ENCODE data around the gene CHST3. TPM values are rescaled to one million over a fixed set of nuclear protein-coding genes. Genes with fewer than 3 reads are reported as not detected.

The CHST3 gene
- total RNA-seq, 4 donors from 2014 or later: 15.7 to 33.0 (median 20.6) TPM

- 88 to 90% methylated on average over 5 of the region's 5 CpGs for WGBS, 2 donors
- intact Hi-C loops (cut with DNase I; ENCODE audit: low total_unique reads): loop anchor here (5.0 to 10.0 kb wide), 4 partner anchors 98 to 292 kb away; no protein-coding TSS in a partner anchor
- no peak for DNase-seq (ENCODE audit: low spot score in 2 of 2)
- H3K4me3 ChIP-seq (ENCODE audit: low read depth, poor library complexity, severe bottlenecking): no peak overlapping the region
- TF ChIP-seq POLR2A (IDR thresholded peaks at IDR 0.05): no peak
- no peak for TF ChIP-seq CTCF (IDR thresholded peaks at IDR 0.05)
Measured at GRCh38 chr10:72049969-72050781, 86.0 kb downstream of the CHST3 start.

- intact Hi-C loops (cut with DNase I; ENCODE audit: low total_unique reads): loop anchor here (5.0 to 10.0 kb wide), 3 partner anchors 99 to 291 kb away; no protein-coding TSS in a partner anchor
- WGBS, 2 donors: 96 to 97% methylated on average over 3 of the region's 3 CpGs
Measured at GRCh38 chr10:72050873-72051272, 86.7 kb downstream of the CHST3 start.

GRCh38 chr10:72053690-72054089, 89.5 kb downstream of the CHST3 start:
- no peak for DNase-seq (ENCODE audit: low spot score in 2 of 2)
- intact Hi-C loops (cut with DNase I; ENCODE audit: low total_unique reads): loop anchor here (5.0 to 10.0 kb wide), 3 partner anchors 101 to 289 kb away; no protein-coding TSS in a partner anchor
- no peak overlapping the region for H3K4me3 ChIP-seq (ENCODE audit: low read depth, poor library complexity, severe bottlenecking)
- TF ChIP-seq POLR2A (IDR thresholded peaks at IDR 0.05) (no peak), CTCF (IDR thresholded peaks at IDR 0.05) (no peak)
- 88 to 93% methylated on average over 7 of the region's 7 CpGs for WGBS, 2 donors

More at GRCh38 chr10:72050873-72051272, 86.7 kb downstream of the CHST3 start:
- no peak overlapping the region for H3K4me3 ChIP-seq (ENCODE audit: low read depth, poor library complexity, severe bottlenecking)
- no peak for TF ChIP-seq POLR2A (IDR thresholded peaks at IDR 0.05)
- no peak for TF ChIP-seq CTCF (IDR thresholded peaks at IDR 0.05)
- no peak for DNase-seq (ENCODE audit: low spot score in 2 of 2)

- intact Hi-C loops (cut with DNase I; ENCODE audit: low total_unique reads): loop anchor here (10.0 kb wide), 1 partner anchor 151 kb away; no protein-coding TSS in a partner anchor
- DNase-seq (ENCODE audit: low spot score in 2 of 2): no peak
- WGBS, 2 donors: 89 to 92% methylated on average over 5 of the region's 5 CpGs
- H3K4me3 ChIP-seq (ENCODE audit: low read depth, poor library complexity, severe bottlenecking): no peak overlapping the region
- TF ChIP-seq POLR2A (IDR thresholded peaks at IDR 0.05) (no peak), CTCF (IDR thresholded peaks at IDR 0.05) (no peak)
Measured at GRCh38 chr10:72056113-72056512, 91.9 kb downstream of the CHST3 start.

- no peak overlapping the region for H3K4me3 ChIP-seq (ENCODE audit: low read depth, poor library complexity, severe bottlenecking)
- TF ChIP-seq POLR2A (IDR thresholded peaks at IDR 0.05) (no peak), CTCF (IDR thresholded peaks at IDR 0.05) (no peak)
- DNase-seq (ENCODE audit: low spot score in 2 of 2): no peak
- 58 to 67% methylated on average over 25 of the region's 25 CpGs for WGBS, 2 donors
- intact Hi-C loops (cut with DNase I; ENCODE audit: low total_unique reads): loop anchor here (10.0 kb wide), 1 partner anchor 152 kb away; no protein-coding TSS in a partner anchor
Measured at GRCh38 chr10:72056932-72057751, 92.9 kb downstream of the CHST3 start.

All from lower leg skin (tissue), 4 donors.